SK-N-MC (cell line): ENCODE data around the gene USH2A.

ENCODE experiments used
- EZH2 ChIP-seq: fragments of 200-600 bp; sonication (generic); IDR thresholded peaks from one replicate; pipeline ENCODE4 v1.6.1; 2017; ENCODE audit warnings: antibody characterized with exemption
- FOXP2 ChIP-seq: optimal IDR thresholded peaks from 2 replicates; pipeline ENCODE3; 2011; ENCODE audit warnings: mild to moderate bottlenecking, moderate library complexity; ENCODE audit not compliant: insufficient read depth; ENCODE audit errors: extremely low read length, control extremely low read depth

DNA sequence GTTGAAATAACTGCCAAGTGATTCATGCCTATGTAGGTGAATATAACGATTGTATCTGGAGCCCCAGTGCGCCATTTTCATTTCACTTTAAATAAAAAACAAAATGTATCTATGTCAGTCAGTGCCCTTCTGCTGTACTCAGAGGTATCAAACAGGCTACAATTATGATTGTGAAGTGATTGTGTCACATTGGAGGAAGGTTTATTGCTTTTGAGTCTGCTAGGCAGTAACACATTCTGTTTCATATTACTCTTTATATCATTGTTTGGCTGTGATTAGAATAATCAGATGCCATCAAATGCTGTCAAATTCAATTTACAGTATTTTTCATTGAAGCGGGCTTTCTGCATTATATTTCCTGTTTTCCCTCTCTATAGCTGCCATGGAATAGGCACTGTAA, 684.2 kb downstream of the USH2A start:
- TF ChIP-seq EZH2 (no peak), FOXP2 (no peak)
